SU-DHL-6 (cell line): Measurements from ENCODE around the gene IER5.

ENCODE experiments used
- H2AFZ ChIP-seq: fragments of 200-600 bp; sonication (generic); 2 replicates; pipeline ENCODE4 v1.6.1; 2014; ENCODE audit warnings: low read depth, mild to moderate bottlenecking, moderate library complexity, mixed read lengths, antibody characterized with exemption, low read length; ENCODE audit not compliant: severe bottlenecking
- H3F3A ChIP-seq: fragments of 200-600 bp; shearing (Covaris generic); 2 replicates; pipeline ENCODE4 v1.6.0; 2016; ENCODE audit warnings: antibody characterized with exemption, mild to moderate bottlenecking; ENCODE audit not compliant: insufficient read depth
- H3K27ac ChIP-seq: fragments of 200-600 bp; sonication (generic); 2 replicates; pipeline ENCODE4 v1.5.1; 2016; ENCODE audit warnings: low read depth, mild to moderate bottlenecking, low read length, moderate library complexity, mixed read lengths
- H3K27me3 ChIP-seq: fragments of 200-600 bp; sonication (generic), shearing (Covaris generic); 2 replicates; pipeline ENCODE4 v1.6.0; 2014; ENCODE audit warnings: mild to moderate bottlenecking, low read length
- H3K36me3 ChIP-seq: fragments of 200-600 bp; sonication (generic); 2 replicates; pipeline ENCODE4 v1.6.1; 2014; ENCODE audit warnings: mild to moderate bottlenecking, low read length, mixed read lengths
- H3K4me2 ChIP-seq: fragments of 300-600, 200-600 bp; shearing (Covaris generic), sonication (generic); 2 replicates; pipeline ENCODE4 v1.6.0; 2014; ENCODE audit warnings: low read length, low read depth, mild to moderate bottlenecking; ENCODE audit not compliant: poor library complexity, severe bottlenecking
- H3K4me3 ChIP-seq: fragments of 200-600 bp; sonication (generic); 2 replicates; pipeline ENCODE4 v1.5.1; 2014; ENCODE audit warnings: antibody characterized with exemption, low read length, mild to moderate bottlenecking, mixed read lengths; ENCODE audit not compliant: insufficient read depth, poor library complexity, severe bottlenecking
- H3K79me2 ChIP-seq: fragments of 200-600 bp; sonication (generic); 2 replicates; pipeline ENCODE4 v1.6.1; 2014; ENCODE audit warnings: mild to moderate bottlenecking, low read length, moderate library complexity; ENCODE audit not compliant: insufficient read depth
- H3K9ac ChIP-seq: fragments of 200-600 bp; sonication (generic); 2 replicates; pipeline ENCODE4 v1.7.0; 2014; ENCODE audit warnings: mild to moderate bottlenecking, low read length
- H3K9me2 ChIP-seq: fragments of 200-600 bp; sonication (generic); replicated peaks from 2 replicates; pipeline ENCODE4 v1.6.1; 2014; ENCODE audit warnings: low read length; ENCODE audit not compliant: insufficient read depth
- H3K9me3 ChIP-seq: fragments of 200-600 bp; sonication (generic); 2 replicates; pipeline ENCODE4 v1.6.1; 2014; ENCODE audit warnings: low read length, mixed read lengths; ENCODE audit not compliant: insufficient read depth
- H4K20me1 ChIP-seq: fragments of 200-600 bp; sonication (generic); 2 replicates; pipeline ENCODE4 v1.6.1; 2014; ENCODE audit warnings: low read depth, mild to moderate bottlenecking, antibody characterized with exemption, low read length, moderate library complexity, mixed read lengths
- CTCF ChIP-seq: fragments of 200-600 bp; sonication (generic); IDR thresholded peaks from one replicate; pipeline ENCODE4 v1.5.1; 2017; ENCODE audit warnings: antibody characterized with exemption, mild to moderate bottlenecking, low read length, moderate library complexity; ENCODE audit not compliant: insufficient read depth, poor library complexity, severe bottlenecking
- EZH2phosphoT487 ChIP-seq: fragments of 200-600 bp; sonication (generic), shearing (Covaris generic); conservative IDR thresholded peaks from 2 replicates; pipeline ENCODE4 v1.6.1; 2018; ENCODE audit warnings: mild to moderate bottlenecking, antibody characterized with exemption, low read length, moderate library complexity, mixed read lengths

Gene IER5

GRCh38 chr1:181075766-181076350, 12.6 kb upstream of the IER5 start:
- no peaks in the 10 kb centered on the region for H4K20me1 ChIP-seq
- H3K4me3 ChIP-seq = no peak overlapping the region
- H2AFZ ChIP-seq = no peak overlapping the region
- no peaks in the 10 kb centered on the region for H3F3A ChIP-seq
- H3K9me2 ChIP-seq = no peaks in the 10 kb centered on the region
- H3K79me2 ChIP-seq = no peaks in the 10 kb centered on the region
- H3K9ac ChIP-seq = no peak overlapping the region
- no peaks in the 10 kb centered on the region for H3K27me3 ChIP-seq
- H3K4me2 ChIP-seq = no peak overlapping the region
- H3K27ac ChIP-seq = no peak overlapping the region
- no peaks in the 10 kb centered on the region for H3K9me3 ChIP-seq
- no peak for TF ChIP-seq CTCF
- TF ChIP-seq EZH2phosphoT487 = no peak
- no peaks in the 10 kb centered on the region for H3K36me3 ChIP-seq

DNA sequence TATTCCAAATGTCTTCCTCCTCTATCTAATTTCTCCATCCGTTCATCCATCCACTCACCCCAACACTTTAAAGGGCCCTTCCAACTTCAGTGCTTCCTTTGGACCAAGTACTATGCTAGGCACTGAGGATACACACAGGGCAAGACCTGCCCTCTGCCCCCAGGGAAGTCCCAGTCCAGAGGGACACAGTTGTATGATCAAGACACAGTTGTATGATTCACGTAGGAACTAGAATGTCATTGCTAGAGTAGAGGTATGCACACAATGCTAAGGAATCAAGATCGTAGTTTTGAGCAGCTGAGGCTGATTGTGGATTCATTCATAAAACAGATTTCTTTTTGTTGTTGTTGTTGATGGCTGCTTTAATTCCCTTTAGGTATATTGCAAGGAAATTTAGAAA, 11.6 kb upstream of the IER5 start:
- H3K27ac ChIP-seq = no peak overlapping the region
- H3K79me2 ChIP-seq = no peaks in the 10 kb centered on the region
- TF ChIP-seq CTCF = no peak
- no peak for TF ChIP-seq EZH2phosphoT487

GRCh38 chr1:181077576-181078242, 10.8 kb upstream of the IER5 start:
- no peaks in the 10 kb centered on the region for H3K9me2 ChIP-seq
- no peaks in the 10 kb centered on the region for H3K9me3 ChIP-seq
- no peaks in the 10 kb centered on the region for H3K27me3 ChIP-seq
- H3K4me3 ChIP-seq = no peak overlapping the region
- H4K20me1 ChIP-seq = no peaks in the 10 kb centered on the region
- no peak overlapping the region for H3K9ac ChIP-seq
- H3K36me3 ChIP-seq = no peaks in the 10 kb centered on the region
- H2AFZ ChIP-seq = no peak overlapping the region
- no peak overlapping the region for H3K4me2 ChIP-seq
- no peaks in the 10 kb centered on the region for H3K79me2 ChIP-seq
- TF ChIP-seq EZH2phosphoT487 (no peak), CTCF (no peak)
- H3K27ac ChIP-seq = no peak overlapping the region
- H3F3A ChIP-seq = no peaks in the 10 kb centered on the region

More for the DNA sequence above, 11.6 kb upstream of the IER5 start:
- H3K9me2 ChIP-seq = no peaks in the 10 kb centered on the region
- H3K4me2 ChIP-seq = no peak overlapping the region
- H3K36me3 ChIP-seq = no peaks in the 10 kb centered on the region
- H3K27me3 ChIP-seq = no peaks in the 10 kb centered on the region
- H3K9me3 ChIP-seq = no peaks in the 10 kb centered on the region
- no peak overlapping the region for H2AFZ ChIP-seq
- no peaks in the 10 kb centered on the region for H4K20me1 ChIP-seq
- H3K9ac ChIP-seq = no peak overlapping the region
- H3F3A ChIP-seq = no peaks in the 10 kb centered on the region
- no peak overlapping the region for H3K4me3 ChIP-seq
